ENCODE data around the gene ELP2.
"Not testable (repeated sequence)": the region's sequence is repeated elsewhere in the genome, so short reads cannot be mapped to it uniquely, and the experiment has no call there.

Gene ELP2

DNA sequence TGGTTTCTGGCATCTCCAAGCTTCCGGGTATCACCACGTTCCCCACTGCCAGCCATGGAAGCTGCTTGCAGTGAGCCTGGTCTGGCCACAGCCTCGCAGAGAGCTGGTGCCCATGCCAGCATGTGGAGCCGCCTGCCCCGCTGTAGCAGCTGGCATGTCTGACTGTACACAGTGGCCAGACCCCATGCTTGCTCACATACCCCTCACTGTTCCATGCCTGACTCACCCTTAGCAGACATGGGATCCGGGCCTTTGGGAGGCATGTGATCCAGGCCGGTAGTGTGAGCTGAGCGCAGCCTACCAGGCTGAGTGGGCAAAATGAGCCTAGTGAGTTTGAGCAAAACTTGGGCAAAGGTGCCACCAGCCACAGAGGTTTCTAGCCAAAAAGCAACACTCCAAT lies 43.5 kb upstream of the ELP2 start:
- no peak for TF ChIP-seq EZH2 (IDR thresholded peaks at IDR 0.05; ENCODE audit: borderline replicate concordance, low read depth, low read length, severe bottlenecking)
- TF ChIP-seq, protein P1, sequence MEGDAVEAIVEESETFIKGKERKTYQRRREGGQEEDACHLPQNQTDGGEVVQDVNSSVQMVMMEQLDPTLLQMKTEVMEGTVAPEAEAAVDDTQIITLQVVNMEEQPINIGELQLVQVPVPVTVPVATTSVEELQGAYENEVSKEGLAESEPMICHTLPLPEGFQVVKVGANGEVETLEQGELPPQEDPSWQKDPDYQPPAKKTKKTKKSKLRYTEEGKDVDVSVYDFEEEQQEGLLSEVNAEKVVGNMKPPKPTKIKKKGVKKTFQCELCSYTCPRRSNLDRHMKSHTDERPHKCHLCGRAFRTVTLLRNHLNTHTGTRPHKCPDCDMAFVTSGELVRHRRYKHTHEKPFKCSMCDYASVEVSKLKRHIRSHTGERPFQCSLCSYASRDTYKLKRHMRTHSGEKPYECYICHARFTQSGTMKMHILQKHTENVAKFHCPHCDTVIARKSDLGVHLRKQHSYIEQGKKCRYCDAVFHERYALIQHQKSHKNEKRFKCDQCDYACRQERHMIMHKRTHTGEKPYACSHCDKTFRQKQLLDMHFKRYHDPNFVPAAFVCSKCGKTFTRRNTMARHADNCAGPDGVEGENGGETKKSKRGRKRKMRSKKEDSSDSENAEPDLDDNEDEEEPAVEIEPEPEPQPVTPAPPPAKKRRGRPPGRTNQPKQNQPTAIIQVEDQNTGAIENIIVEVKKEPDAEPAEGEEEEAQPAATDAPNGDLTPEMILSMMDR (IDR thresholded peaks at IDR 0.05; ENCODE audit: borderline replicate concordance, extremely low read depth, low read length, poor library complexity, severe bottlenecking) = no peak
- no peaks in the 10 kb centered on the region for H3K27me3 ChIP-seq (ENCODE audit: insufficient read depth, low read length, poor library complexity)
- DNase-seq (no peak), ATAC-seq (ENCODE audit: insufficient read depth, low read depth) (no peak)
- H3K4me2 ChIP-seq (ENCODE audit: insufficient read depth, low read length) = no peak overlapping the region
- no peaks in the 10 kb centered on the region for H3K36me3 ChIP-seq (ENCODE audit: insufficient read depth, low read length)
- H3K27ac ChIP-seq (ENCODE audit: low read length) = no peak overlapping the region
- H3K4me1 ChIP-seq (ENCODE audit: insufficient read depth, low read length) = no peaks in the 10 kb centered on the region
- H3K4me3 ChIP-seq (ENCODE audit: low read depth in 1 of 2, low read length in 2 of 2) = no peak overlapping the region
- no peaks in the 10 kb centered on the region for H3K79me2 ChIP-seq (ENCODE audit: insufficient read depth, low read length)
- H3K9ac ChIP-seq (ENCODE audit: low read depth, low read length) = no peak overlapping the region
- no peaks in the 10 kb centered on the region for H4K20me1 ChIP-seq (ENCODE audit: insufficient read depth, low read length)
- H3K9me3 ChIP-seq (ENCODE audit: insufficient read depth, low read length, severe bottlenecking) = peaks cover 3% of the 10 kb centered on the region
- no peak overlapping the region for H2AFZ ChIP-seq (ENCODE audit: low read depth, low read length)

DNA sequence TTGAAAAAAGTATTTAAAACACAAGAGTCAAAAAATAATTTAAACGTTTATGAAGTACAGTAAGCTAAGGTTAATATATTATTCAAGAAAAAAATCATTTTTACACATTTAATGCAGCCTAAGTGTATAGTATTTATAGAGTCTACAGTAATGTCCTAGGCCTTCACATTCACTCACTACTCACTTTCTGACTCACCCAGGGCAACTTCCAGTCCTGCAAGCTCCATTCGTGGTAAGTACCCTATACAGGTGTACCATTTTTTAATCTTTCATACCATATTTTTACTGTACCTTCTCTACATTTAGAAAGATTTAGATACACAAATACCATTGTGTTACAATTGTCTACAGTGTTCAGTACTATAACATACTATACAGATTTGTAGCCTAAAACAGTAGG lies 41.4 kb upstream of the ELP2 start:
- Histone ChIP-seq H3K4me1 (ENCODE audit: insufficient read depth, low read length) (no peaks in the 10 kb centered on the region), H3K4me2 (ENCODE audit: insufficient read depth, low read length) (no peak overlapping the region), H3K27ac (ENCODE audit: low read length) (no peak overlapping the region)

GRCh38 chr18:36089001-36089400 lies 40.7 kb upstream of the ELP2 start:
- no peak overlapping the region for H2AFZ ChIP-seq (ENCODE audit: low read depth, low read length)
- TF ChIP-seq EZH2 (IDR thresholded peaks at IDR 0.05; ENCODE audit: borderline replicate concordance, low read depth, low read length, severe bottlenecking) = no peak
- TF ChIP-seq, protein P1 (IDR thresholded peaks at IDR 0.05; ENCODE audit: borderline replicate concordance, extremely low read depth, low read length, poor library complexity, severe bottlenecking) = no peak
- no peak overlapping the region for H3K4me3 ChIP-seq (ENCODE audit: low read depth in 1 of 2, low read length in 2 of 2)
- H3K36me3 ChIP-seq (ENCODE audit: insufficient read depth, low read length) = no peaks in the 10 kb centered on the region
- DNase-seq (no peak), ATAC-seq (ENCODE audit: insufficient read depth, low read depth) (no peak)
- no peaks in the 10 kb centered on the region for H3K27me3 ChIP-seq (ENCODE audit: insufficient read depth, low read length, poor library complexity)
- H3K4me1 ChIP-seq (ENCODE audit: insufficient read depth, low read length) = no peaks in the 10 kb centered on the region
- no peaks in the 10 kb centered on the region for H3K79me2 ChIP-seq (ENCODE audit: insufficient read depth, low read length)
- H3K4me2 ChIP-seq (ENCODE audit: insufficient read depth, low read length) = no peak overlapping the region
- H3K9me3 ChIP-seq (ENCODE audit: insufficient read depth, low read length, severe bottlenecking) = no peaks in the 10 kb centered on the region
- no peak overlapping the region for H3K27ac ChIP-seq (ENCODE audit: low read length)
- no peaks in the 10 kb centered on the region for H4K20me1 ChIP-seq (ENCODE audit: insufficient read depth, low read length)
- no peak overlapping the region for H3K9ac ChIP-seq (ENCODE audit: low read depth, low read length)

More for the DNA sequence above, 41.4 kb upstream of the ELP2 start:
- H4K20me1 ChIP-seq (ENCODE audit: insufficient read depth, low read length) = no peaks in the 10 kb centered on the region
- DNase-seq = no peak
- no peak for ATAC-seq (ENCODE audit: insufficient read depth, low read depth)
- no peaks in the 10 kb centered on the region for H3K9me3 ChIP-seq (ENCODE audit: insufficient read depth, low read length, severe bottlenecking)
- H3K27me3 ChIP-seq (ENCODE audit: insufficient read depth, low read length, poor library complexity) = no peaks in the 10 kb centered on the region
- H3K9ac ChIP-seq (ENCODE audit: low read depth, low read length) = no peak overlapping the region
- no peak for TF ChIP-seq EZH2 (IDR thresholded peaks at IDR 0.05; ENCODE audit: borderline replicate concordance, low read depth, low read length, severe bottlenecking)
- TF ChIP-seq, protein P1 (IDR thresholded peaks at IDR 0.05; ENCODE audit: borderline replicate concordance, extremely low read depth, low read length, poor library complexity, severe bottlenecking) = no peak
- no peaks in the 10 kb centered on the region for H3K79me2 ChIP-seq (ENCODE audit: insufficient read depth, low read length)
- H3K36me3 ChIP-seq (ENCODE audit: insufficient read depth, low read length) = no peaks in the 10 kb centered on the region
- no peak overlapping the region for H2AFZ ChIP-seq (ENCODE audit: low read depth, low read length)
- no peak overlapping the region for H3K4me3 ChIP-seq (ENCODE audit: low read depth in 1 of 2, low read length in 2 of 2)

DNA sequence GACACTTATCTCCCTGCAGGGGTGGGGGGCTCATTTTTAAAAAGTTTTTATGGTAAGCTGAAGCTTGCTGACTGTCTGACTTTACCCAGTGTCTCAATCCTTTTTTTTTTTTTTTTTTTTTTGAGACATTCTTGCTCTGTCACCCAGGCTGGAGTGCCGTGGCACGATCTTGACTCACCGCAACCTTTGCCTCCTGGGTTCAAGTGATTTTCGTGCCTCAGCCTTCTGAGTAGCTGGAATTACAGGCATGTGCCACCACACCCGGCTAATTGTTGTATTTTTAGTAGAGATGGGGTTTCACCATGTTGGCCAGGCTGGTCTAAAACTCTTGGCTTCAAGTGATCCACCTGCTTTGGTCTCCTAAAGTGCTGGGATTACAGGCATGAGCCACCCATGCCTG lies 37.6 kb upstream of the ELP2 start:
- not testable (repeated sequence) for H3K27me3 ChIP-seq (ENCODE audit: insufficient read depth, low read length, poor library complexity); H2AFZ ChIP-seq (ENCODE audit: low read depth, low read length); H3K4me3 ChIP-seq (ENCODE audit: low read depth in 1 of 2, low read length in 2 of 2); H3K9me3 ChIP-seq (ENCODE audit: insufficient read depth, low read length, severe bottlenecking); H3K27ac ChIP-seq (ENCODE audit: low read length); DNase-seq; H3K4me1 ChIP-seq (ENCODE audit: insufficient read depth, low read length); H3K79me2 ChIP-seq (ENCODE audit: insufficient read depth, low read length); H3K4me2 ChIP-seq (ENCODE audit: insufficient read depth, low read length); ATAC-seq (ENCODE audit: insufficient read depth, low read depth); H3K36me3 ChIP-seq (ENCODE audit: insufficient read depth, low read length); H3K9ac ChIP-seq (ENCODE audit: low read depth, low read length); H4K20me1 ChIP-seq (ENCODE audit: insufficient read depth, low read length)

Data from DND-41 (cell line).